HG03342 (cell line): Measurements from ENCODE around the gene EVX2.

Source experiments
- ATAC-seq: cut with Tn5 transposase; IDR thresholded peaks from one replicate; pipeline ENCODE4 v1.9.1; 2021; ENCODE audit warnings: mild to moderate bottlenecking, moderate library complexity; ENCODE audit not compliant: unreplicated experiment

Gene EVX2

GRCh38 chr2:176082824-176083751 lies 674 bp downstream of the EVX2 start:
- ATAC-seq: no peak

- ATAC-seq: no peak
These were observed 1.3 kb downstream of the EVX2 start for GRCh38 chr2:176082525-176082823.

GRCh38 chr2:176081837-176082524 lies 1.8 kb downstream of the EVX2 start:
- ATAC-seq: no peak

GRCh38 chr2:176081376-176081836 lies 2.4 kb downstream of the EVX2 start:
- ATAC-seq: no peak

GRCh38 chr2:176080540-176081375 lies 3.0 kb downstream of the EVX2 start:
- no peak for ATAC-seq

GRCh38 chr2:176079831-176080539 lies 3.8 kb downstream of the EVX2 start:
- no peak for ATAC-seq

GRCh38 chr2:176079285-176079830 lies 4.4 kb downstream of the EVX2 start:
- no peak for ATAC-seq

GRCh38 chr2:176078541-176079284 lies 5.0 kb downstream of the EVX2 start:
- ATAC-seq: no peak

- ATAC-seq: no peak
These were observed 7.0 kb downstream of the EVX2 start for GRCh38 chr2:176076796-176077195.

- no peak for ATAC-seq
These were observed 7.7 kb downstream of the EVX2 start for GRCh38 chr2:176076063-176076462.

- no peak for ATAC-seq
These were observed 8.3 kb downstream of the EVX2 start for GRCh38 chr2:176075481-176075880.

- ATAC-seq: no peak
These were observed 8.8 kb downstream of the EVX2 start for GRCh38 chr2:176074919-176075425.

GRCh38 chr2:176072951-176073904 lies 10.5 kb downstream of the EVX2 start:
- ATAC-seq: no peak

GRCh38 chr2:176072292-176072669 lies 11.5 kb downstream of the EVX2 start:
- ATAC-seq: no peak

- ATAC-seq: no peak
These were observed 12.2 kb downstream of the EVX2 start for GRCh38 chr2:176071330-176072291.

- ATAC-seq: no peak
These were observed 15.3 kb downstream of the EVX2 start for GRCh38 chr2:176068419-176068832.
